ENCODE data around the gene CCDC172. TPM values are rescaled to one million over a fixed set of nuclear protein-coding genes. Genes with fewer than 3 reads are reported as not detected.
"Not testable (repeated sequence)": the region's sequence is repeated elsewhere in the genome, so short reads cannot be mapped to it uniquely, and the experiment has no call there.

The CCDC172 gene
- polyA plus RNA-seq, 3 donors from 2014 or later = not detected

DNA sequence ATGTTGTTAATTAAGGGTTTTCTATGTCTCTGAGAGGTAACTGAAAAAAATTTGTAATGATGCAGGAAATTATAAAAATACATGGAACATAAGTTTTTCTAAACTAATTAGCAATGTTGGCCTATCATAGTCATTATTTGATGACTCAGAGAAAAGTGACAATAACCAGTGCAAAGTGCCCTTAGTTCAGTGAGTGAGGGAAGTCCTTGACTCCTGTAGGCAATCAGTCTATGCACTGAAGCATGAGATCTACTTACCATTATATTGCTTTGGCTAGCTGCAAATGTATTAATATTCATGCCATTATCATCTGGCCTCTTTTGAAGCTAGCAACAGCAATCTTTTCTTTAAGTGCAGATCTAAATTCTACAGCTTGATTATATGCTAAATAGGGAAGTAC is 40.6 kb downstream of the CCDC172 start:
- DNase-seq = no peak
- H3K27me3 Mint-ChIP-seq (ENCODE audit: low read depth in 3 of 3) = peaks cover 0 to 4% (median 1%) of the 10 kb centered on the region in 3 donors
- no peak overlapping the region for H3K27ac Mint-ChIP-seq
- peaks cover 0 to 13% (median 2%) of the 10 kb centered on the region in 6 donors for H3K9me3 Mint-ChIP-seq
- H3K4me1 Mint-ChIP-seq = no peaks in the 10 kb centered on the region
- no peaks in the 10 kb centered on the region for H3K36me3 Mint-ChIP-seq
- no peak overlapping the region for H3K4me3 Mint-ChIP-seq

DNA sequence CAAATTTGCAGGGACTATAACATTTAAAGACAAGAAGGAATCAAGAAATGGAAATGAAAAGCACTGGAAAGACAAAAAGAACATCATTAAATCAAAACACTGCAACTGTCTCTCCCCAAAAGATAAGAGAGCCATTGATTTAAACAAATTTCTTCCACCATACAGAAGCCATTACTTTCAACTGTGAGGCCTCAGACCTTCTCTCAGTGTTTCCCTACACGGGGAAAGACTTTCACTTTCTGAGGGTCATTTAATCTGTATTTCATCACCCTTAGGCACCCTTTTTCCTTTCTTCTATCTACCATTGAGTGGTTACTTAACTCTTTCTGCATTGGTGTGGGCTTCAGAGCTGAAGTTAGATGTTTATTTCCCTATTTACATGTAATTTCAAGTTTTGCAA is 47.5 kb downstream of the CCDC172 start:
- Mint-ChIP-seq H3K27ac (no peak overlapping the region), H3K4me3 (no peak overlapping the region), H3K4me1 (no peaks in the 10 kb centered on the region), H3K36me3 (no peaks in the 10 kb centered on the region), H3K27me3 (ENCODE audit: low read depth in 3 of 3) (peaks cover 0 to 8% (median 4%) of the 10 kb centered on the region in 3 donors), H3K9me3 (peaks cover 0 to 13% (median 3%) of the 10 kb centered on the region in 6 donors)
- DNase-seq = no peak

DNA sequence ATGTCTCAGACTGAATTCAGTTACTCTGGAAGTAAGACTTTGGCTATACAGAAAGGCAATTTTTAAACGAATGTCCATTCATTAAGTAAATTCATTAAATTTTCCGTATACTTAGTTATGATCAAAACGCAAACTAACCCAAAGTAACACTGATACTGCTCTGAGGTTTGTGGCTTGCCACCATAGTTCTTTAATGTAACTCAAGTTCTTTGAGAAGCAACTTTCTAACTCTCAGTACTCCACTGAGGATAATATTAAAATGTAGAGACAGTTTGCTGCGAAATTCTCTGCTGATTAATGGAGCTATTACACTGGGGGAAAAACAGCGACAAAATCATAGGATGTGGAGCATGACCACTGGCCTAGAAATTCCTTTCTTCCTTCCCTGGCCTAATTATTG is 58.0 kb downstream of the CCDC172 start:
- Mint-ChIP-seq H3K9me3 (no peaks in the 10 kb centered on the region), H3K27ac (no peak overlapping the region), H3K4me3 (no peak overlapping the region), H3K27me3 (ENCODE audit: low read depth in 3 of 3) (peaks cover 0 to 2% (median 0%) of the 10 kb centered on the region in 3 donors), H3K4me1 (no peaks in the 10 kb centered on the region), H3K36me3 (no peaks in the 10 kb centered on the region)
- no peak for DNase-seq

DNA sequence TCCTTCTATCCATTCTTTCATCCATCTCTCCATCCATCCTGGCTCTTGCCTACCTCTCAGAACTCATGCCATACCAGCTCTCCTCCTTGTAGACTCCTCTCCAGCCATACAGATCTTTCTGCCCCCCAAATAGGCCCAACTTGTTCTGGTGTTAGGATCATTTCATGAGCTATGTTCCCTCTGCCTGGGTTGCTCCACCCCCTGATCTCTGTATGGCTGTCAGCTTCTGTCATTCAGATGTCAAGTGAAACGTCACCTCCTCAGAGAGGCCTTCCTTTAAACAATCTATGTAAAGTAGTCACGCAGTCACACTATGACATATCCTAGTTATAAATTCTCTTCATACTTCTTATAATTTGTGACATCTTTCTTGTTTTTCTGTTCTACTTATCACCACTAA is 61.1 kb downstream of the CCDC172 start:
- H3K9me3 Mint-ChIP-seq = peaks cover 0 to 2% (median 0%) of the 10 kb centered on the region in 6 donors

DNA sequence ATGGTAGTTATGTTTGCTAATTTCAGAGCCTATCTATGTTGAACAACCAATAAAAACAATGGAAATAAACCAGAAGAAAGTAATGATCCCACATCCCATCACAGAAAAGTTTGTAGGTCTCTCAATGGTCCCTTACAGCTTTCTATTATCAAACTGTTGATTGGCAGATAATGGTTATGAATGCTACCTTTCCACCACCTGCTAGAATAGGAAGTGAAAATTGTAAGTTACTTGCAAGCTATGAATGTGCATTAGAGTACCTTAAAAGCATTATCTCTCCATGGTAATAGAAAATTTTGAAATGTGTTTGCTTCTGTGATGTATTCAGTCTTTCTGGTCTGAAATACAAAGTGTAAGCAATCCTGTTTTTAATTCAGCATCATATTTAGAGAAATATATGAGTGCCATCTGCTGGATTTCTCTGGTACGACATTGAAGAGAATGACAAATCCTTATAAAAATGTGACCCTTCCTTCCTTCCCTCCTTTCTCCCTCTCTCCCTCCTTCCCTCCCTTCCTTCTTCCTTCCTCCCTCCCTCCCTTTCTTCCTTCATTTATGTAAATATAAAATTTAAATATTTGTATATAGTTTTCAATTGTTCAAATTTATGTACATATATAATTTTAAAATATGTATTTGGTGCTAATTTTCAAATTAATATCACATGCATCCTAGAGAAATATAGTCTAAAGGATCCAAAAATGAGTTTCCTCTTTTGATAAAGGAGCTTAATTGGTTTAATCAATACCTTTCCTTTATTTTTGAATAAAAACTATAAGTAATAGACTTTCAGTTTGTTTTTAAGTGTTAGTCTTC is 62.0 kb downstream of the CCDC172 start:
- H3K27me3 Mint-ChIP-seq (ENCODE audit: low read depth in 3 of 3) = peaks cover 0 to 4% (median 0%) of the 10 kb centered on the region in 3 donors
- H3K4me1 Mint-ChIP-seq = no peaks in the 10 kb centered on the region
- no peak overlapping the region for H3K27ac Mint-ChIP-seq
- no peak overlapping the region for H3K4me3 Mint-ChIP-seq
- no peaks in the 10 kb centered on the region for H3K36me3 Mint-ChIP-seq
- DNase-seq = no peak
- peaks cover 0 to 2% (median 0%) of the 10 kb centered on the region in 6 donors for H3K9me3 Mint-ChIP-seq

More for the DNA sequence above, 61.1 kb downstream of the CCDC172 start:
- Mint-ChIP-seq H3K27me3 (ENCODE audit: low read depth in 3 of 3) (peaks cover 0 to 4% (median 0%) of the 10 kb centered on the region in 3 donors), H3K4me1 (no peaks in the 10 kb centered on the region), H3K27ac (no peak overlapping the region), H3K36me3 (no peaks in the 10 kb centered on the region), H3K4me3 (no peak overlapping the region)
- no peak for DNase-seq

DNA sequence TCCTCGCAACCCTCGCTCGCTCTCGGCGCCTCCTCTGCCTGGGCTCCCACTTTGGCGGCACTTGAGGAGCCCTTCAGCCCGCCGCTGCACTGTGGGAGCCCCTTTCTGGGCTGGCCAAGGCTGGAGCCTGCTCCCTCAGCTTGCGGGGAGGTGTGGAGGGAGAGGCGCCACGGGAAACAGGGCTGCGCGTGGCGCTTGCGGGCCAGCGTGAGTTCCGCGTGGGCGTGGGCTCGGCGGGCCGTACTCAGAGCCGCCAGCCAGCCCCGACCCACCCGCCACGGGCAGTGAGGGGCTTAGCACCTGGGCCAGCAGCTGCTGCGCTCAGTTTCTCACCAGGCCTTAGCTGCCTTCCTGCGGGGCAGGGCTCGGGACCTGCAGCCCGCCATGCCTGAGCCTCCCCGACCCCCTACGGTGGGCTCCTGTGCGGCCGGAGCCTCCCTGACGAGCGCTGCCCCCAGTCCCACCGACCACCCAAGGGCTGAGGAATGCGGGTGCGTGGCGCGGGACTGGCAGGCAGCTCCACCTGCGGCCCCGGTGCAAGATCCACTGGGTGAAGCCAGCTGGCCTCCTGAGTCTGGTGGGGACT is 69.1 kb downstream of the CCDC172 start:
- H3K4me1 Mint-ChIP-seq; DNase-seq; H3K27me3 Mint-ChIP-seq (ENCODE audit: low read depth in 3 of 3); H3K4me3 Mint-ChIP-seq; H3K27ac Mint-ChIP-seq; H3K36me3 Mint-ChIP-seq: not testable (repeated sequence)
- peaks cover 0 to 16% (median 8%) of the 10 kb centered on the region in 6 donors for H3K9me3 Mint-ChIP-seq

DNA sequence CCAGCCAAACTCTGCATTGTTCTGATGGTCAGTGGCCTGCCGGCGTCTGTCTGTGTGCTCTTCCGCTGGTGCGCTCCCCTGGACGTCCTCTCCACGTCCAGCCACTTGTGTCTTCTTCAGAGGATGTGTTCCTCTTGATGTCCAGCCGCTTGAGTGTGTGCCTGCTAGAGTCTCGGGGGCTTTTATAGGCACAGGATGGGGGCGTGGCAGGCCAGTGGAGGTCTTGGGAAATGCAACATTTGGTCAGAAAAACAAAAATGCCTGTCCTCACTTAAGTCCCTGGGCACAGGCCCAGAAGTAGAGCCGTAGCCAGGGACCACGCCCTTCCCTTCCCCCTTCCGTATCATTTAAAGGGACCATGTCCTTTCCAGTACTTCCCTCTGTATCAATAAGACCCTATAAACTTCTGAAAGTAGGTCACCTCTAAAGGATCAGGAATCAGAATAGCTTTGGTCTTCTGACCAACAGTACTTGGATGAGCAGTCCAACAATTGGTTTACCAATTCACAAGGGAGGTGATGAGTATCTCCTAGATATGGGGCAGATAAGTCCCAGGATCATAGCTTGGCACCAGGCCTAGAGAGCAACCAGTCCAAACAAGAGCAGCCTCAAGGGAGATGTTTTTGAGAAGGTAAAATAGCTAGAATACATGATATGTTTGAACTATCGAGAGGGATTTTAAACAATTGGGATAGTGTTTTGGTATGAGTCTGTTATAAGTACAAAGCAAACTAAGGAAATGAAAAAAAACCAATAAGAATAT is 71.2 kb downstream of the CCDC172 start:
- H3K4me1 Mint-ChIP-seq = no peaks in the 10 kb centered on the region
- H3K36me3 Mint-ChIP-seq = no peaks in the 10 kb centered on the region
- no peak overlapping the region for H3K27ac Mint-ChIP-seq
- H3K9me3 Mint-ChIP-seq = peaks cover 0 to 16% (median 9%) of the 10 kb centered on the region in 6 donors
- no peak for DNase-seq
- H3K27me3 Mint-ChIP-seq (ENCODE audit: low read depth in 3 of 3) = peaks cover 0 to 3% (median 0%) of the 10 kb centered on the region in 3 donors
- H3K4me3 Mint-ChIP-seq = no peak overlapping the region

DNA sequence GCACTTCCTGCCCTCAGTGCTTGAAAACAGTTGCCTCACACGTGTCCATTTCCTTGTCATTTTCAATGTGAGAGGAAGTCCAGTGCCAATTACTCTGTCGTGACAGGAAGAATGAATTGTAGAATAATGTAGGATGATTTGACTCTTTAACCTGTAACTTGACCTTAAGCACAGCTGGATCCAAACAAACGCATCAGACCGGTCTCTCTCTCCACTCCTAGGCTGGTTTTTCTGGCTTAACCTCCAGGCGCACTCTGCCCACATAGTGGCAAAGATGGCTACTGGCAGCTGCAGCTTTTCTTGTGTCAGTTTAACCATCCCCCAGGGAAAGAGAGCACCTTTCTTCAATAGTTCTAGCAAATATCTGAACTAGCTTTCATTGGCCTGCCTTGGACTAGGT is 74.0 kb downstream of the CCDC172 start:
- H3K4me3 Mint-ChIP-seq = no peak overlapping the region
- no peaks in the 10 kb centered on the region for H3K36me3 Mint-ChIP-seq
- H3K4me1 Mint-ChIP-seq = no peaks in the 10 kb centered on the region
- DNase-seq = no peak
- peaks cover 0 to 13% (median 6%) of the 10 kb centered on the region in 6 donors for H3K9me3 Mint-ChIP-seq
- H3K27me3 Mint-ChIP-seq (ENCODE audit: low read depth in 3 of 3) = peaks cover 0 to 2% (median 0%) of the 10 kb centered on the region in 3 donors
- no peak overlapping the region for H3K27ac Mint-ChIP-seq

DNA sequence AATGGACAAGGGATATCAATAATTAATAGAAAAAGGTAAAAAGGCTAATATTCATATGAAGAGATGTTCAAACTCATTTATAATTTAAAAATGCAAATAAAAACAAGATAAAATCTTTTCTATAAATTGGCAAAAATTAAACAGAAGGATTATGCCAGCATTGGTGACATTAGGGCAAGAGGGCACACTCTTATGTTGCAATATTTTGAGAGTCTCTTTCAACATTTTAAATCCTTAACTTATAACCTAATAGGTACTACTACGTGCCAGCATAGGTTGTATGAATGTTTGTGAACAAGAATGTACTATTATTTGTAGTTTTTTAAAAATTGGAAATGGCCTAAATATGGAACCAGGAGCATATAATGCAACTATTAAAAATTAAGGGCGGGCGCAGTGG is 78.6 kb downstream of the CCDC172 start:
- DNase-seq = no peak
- no peak overlapping the region for H3K27ac Mint-ChIP-seq
- no peaks in the 10 kb centered on the region for H3K36me3 Mint-ChIP-seq
- H3K9me3 Mint-ChIP-seq = peaks cover 0 to 6% (median 4%) of the 10 kb centered on the region in 6 donors
- H3K27me3 Mint-ChIP-seq (ENCODE audit: low read depth in 3 of 3) = peaks cover 0 to 2% (median 0%) of the 10 kb centered on the region in 3 donors
- H3K4me3 Mint-ChIP-seq = no peak overlapping the region
- H3K4me1 Mint-ChIP-seq = no peaks in the 10 kb centered on the region

DNA sequence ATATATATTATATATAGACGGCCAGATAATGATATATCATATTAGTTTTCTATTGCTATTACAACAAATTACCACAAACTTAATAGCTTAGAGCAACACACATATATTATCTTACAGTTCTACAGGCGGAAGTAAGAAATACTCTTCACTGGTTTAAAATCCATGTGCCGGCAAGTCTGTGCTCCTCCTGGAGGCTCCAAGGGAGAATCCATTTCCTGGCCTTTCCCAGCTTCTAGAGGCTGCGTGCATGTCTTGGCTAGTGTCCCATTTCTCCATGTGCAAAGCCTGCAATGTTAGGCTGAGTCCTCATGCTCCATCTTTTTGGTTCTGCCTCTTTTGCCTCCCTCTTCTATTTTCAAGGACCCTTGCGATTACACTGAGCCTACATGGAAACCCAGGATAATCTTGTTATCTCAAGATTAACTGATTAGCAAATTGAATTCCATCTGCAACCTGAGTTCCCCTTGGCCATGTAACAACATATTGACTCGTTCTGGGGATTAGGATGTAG is 79.5 kb downstream of the CCDC172 start:
- no peak for DNase-seq
- Mint-ChIP-seq H3K27me3 (ENCODE audit: low read depth in 3 of 3) (peaks cover 0 to 2% (median 0%) of the 10 kb centered on the region in 3 donors), H3K4me3 (no peak overlapping the region), H3K36me3 (no peaks in the 10 kb centered on the region), H3K9me3 (peaks cover 0 to 5% (median 4%) of the 10 kb centered on the region in 6 donors), H3K27ac (no peak overlapping the region), H3K4me1 (no peaks in the 10 kb centered on the region)

DNA sequence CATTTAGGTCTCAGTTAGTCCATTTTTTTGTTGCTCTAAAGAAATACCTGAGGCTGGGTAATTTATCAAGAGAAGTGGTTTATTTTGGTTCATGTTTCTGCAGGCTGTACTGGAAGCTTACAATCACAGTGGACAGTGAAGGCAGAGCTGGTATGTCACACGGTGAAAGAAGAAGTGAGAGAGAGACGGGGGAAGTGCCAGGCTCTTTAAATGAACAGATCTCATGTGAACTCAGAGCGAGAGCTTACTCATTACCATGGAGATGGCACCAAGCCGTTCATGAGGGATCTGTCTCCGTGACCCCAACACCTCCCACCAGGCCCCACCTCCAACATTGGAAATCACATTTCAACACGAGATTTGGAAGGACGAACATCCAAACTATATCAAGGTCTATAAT is 84.5 kb downstream of the CCDC172 start:
- no peak overlapping the region for H3K27ac Mint-ChIP-seq
- H3K4me3 Mint-ChIP-seq = no peak overlapping the region
- DNase-seq = no peak
- peaks cover 0 to 9% (median 4%) of the 10 kb centered on the region in 6 donors for H3K9me3 Mint-ChIP-seq
- H3K4me1 Mint-ChIP-seq = no peaks in the 10 kb centered on the region
- H3K27me3 Mint-ChIP-seq (ENCODE audit: low read depth in 3 of 3) = no peaks in the 10 kb centered on the region
- H3K36me3 Mint-ChIP-seq = no peaks in the 10 kb centered on the region

DNA sequence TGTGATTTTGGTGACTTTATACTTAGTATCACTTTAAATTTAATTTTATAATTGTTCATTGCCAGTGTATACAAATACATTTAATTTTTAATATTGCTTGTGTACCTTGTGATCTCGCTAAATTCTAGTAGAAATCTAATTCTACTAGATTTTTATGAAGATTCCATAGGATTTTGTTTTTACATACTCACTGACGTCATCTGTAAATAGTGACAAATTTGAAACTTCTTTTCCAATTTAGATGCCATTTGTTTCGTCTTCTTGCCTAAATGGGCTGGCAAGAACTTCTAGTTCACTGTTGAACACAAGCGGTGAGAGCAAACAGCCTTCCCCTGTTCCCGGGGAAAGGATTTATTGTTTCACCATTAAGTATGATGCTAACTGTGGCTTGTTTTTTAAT is 86.1 kb downstream of the CCDC172 start:
- H3K9me3 Mint-ChIP-seq = peaks cover 0 to 12% (median 3%) of the 10 kb centered on the region in 6 donors
- no peaks in the 10 kb centered on the region for H3K27me3 Mint-ChIP-seq (ENCODE audit: low read depth in 3 of 3)
- no peak for DNase-seq
- no peak overlapping the region for H3K27ac Mint-ChIP-seq
- H3K36me3 Mint-ChIP-seq = no peaks in the 10 kb centered on the region
- H3K4me1 Mint-ChIP-seq = no peaks in the 10 kb centered on the region
- H3K4me3 Mint-ChIP-seq = no peak overlapping the region

DNA sequence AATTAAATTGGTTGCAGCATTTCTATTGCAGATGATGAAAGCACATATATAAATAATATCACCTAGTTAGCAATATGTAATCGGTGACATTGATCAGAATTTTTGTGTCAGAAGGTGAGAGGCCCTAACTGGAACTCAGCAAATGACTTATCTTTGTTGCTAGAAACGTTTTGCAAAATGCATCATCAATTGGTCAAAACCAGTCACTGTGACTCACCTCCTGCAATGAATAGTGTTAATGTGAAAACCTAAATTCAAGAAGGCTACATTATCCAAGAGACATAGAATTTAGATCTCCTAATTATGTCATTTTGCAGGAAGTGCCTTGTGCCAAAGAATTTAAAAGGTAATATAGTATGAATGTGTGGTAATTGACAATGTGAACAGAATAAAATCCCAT is 93.6 kb downstream of the CCDC172 start:
- H3K27ac Mint-ChIP-seq = no peak overlapping the region
- no peaks in the 10 kb centered on the region for H3K4me1 Mint-ChIP-seq
- DNase-seq = no peak
- H3K36me3 Mint-ChIP-seq = no peaks in the 10 kb centered on the region
- H3K4me3 Mint-ChIP-seq = no peak overlapping the region
- H3K27me3 Mint-ChIP-seq (ENCODE audit: low read depth in 3 of 3) = no peaks in the 10 kb centered on the region
- H3K9me3 Mint-ChIP-seq = peaks cover 0 to 10% (median 7%) of the 10 kb centered on the region in 6 donors

DNA sequence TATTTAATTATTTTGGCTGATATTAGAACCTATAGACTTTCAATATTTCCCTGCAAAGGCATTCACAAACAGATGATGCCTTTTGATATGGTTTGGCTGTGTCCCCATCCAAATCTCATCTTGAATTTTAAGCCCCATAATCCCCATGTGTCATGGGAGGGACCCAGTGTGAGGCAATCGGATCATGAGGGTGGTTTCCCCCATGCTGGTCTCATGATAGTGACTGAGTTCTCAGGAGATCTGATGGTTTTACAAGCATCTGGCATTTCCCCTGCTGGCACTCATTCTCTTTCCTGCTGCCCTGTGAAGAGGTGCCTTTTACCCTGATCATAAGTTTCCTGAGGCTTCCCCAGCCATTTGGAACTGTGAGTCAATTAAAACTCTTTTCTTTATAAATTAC is 94.1 kb downstream of the CCDC172 start:
- Mint-ChIP-seq H3K4me1 (no peaks in the 10 kb centered on the region), H3K27me3 (ENCODE audit: low read depth in 3 of 3) (no peaks in the 10 kb centered on the region), H3K36me3 (no peaks in the 10 kb centered on the region), H3K4me3 (no peak overlapping the region), H3K27ac (no peak overlapping the region), H3K9me3 (peaks cover 0 to 10% (median 5%) of the 10 kb centered on the region in 6 donors)
- DNase-seq = no peak
